ACHN (cell line): ENCODE data around the gene COG3.

Experiments used
- DNase-seq: peaks from one replicate; pipeline ENCODE4 v3.0.0-alpha.2; 2015
- in situ Hi-C: cut with HindIII; loops from 2 replicates; pipeline ENCODE4 v1.10.0; 2017; ENCODE audit warnings: low sequenced_read_pairs, low pct_ligation_motif_present, low pct_unique_long_range_greater_than_20kb

Gene COG3

GRCh38 chr13:45582408-45583076 lies 117.8 kb downstream of the COG3 start:
- DNase-seq = no peak
- in situ Hi-C loops = no loop called here

- in situ Hi-C loops = no loop called here
These were observed 120.1 kb downstream of the COG3 start for GRCh38 chr13:45584816-45585215.

More at GRCh38 chr13:45584816-45585215, 120.1 kb downstream of the COG3 start:
- DNase-seq = peak; percentile 3
